ENCODE data around the gene EGLN2.
"Not testable (repeated sequence)": the region's sequence is repeated elsewhere in the genome, so short reads cannot be mapped to it uniquely, and the experiment has no call there.

EGLN2 gene

DNA sequence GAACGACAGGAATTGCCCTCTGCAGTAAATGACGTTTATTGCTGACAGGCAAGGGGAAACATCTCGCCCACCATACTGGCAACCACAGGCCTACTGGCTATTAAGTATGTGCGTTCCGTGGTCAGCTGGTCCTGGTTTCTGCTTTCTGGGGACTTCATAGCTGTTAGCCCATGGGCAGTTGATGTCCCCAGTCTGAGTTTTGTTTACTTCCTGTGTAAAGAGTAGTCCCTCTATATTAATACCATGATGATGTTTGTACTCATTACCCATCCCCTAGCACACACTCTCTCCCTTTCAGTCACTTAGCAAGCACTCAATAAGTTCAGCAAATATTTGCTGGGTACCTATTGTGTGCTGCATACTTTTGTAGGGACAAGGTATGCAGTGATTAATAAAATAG, 30.1 kb upstream of the EGLN2 start:
- Histone ChIP-seq H3K4me3 (ENCODE audit: severe bottlenecking) (no peak overlapping the region), H3K9me3 (ENCODE audit: severe bottlenecking) (no peaks in the 10 kb centered on the region), H3K27me3 (ENCODE audit: insufficient read depth, poor library complexity, severe bottlenecking) (no peaks in the 10 kb centered on the region), H3K36me3 (ENCODE audit: low read depth) (peaks cover 23% of the 10 kb centered on the region), H3K27ac (ENCODE audit: poor library complexity, severe bottlenecking) (no peak overlapping the region), H3K4me1 (ENCODE audit: insufficient read depth, poor library complexity, severe bottlenecking) (no peaks in the 10 kb centered on the region)
- ATAC-seq (ENCODE audit: low read depth) = no peak; the same call in 2 of the 3 replicates
- no peak for DNase-seq (ENCODE audit: low spot score)
- TF ChIP-seq, protein P1, sequence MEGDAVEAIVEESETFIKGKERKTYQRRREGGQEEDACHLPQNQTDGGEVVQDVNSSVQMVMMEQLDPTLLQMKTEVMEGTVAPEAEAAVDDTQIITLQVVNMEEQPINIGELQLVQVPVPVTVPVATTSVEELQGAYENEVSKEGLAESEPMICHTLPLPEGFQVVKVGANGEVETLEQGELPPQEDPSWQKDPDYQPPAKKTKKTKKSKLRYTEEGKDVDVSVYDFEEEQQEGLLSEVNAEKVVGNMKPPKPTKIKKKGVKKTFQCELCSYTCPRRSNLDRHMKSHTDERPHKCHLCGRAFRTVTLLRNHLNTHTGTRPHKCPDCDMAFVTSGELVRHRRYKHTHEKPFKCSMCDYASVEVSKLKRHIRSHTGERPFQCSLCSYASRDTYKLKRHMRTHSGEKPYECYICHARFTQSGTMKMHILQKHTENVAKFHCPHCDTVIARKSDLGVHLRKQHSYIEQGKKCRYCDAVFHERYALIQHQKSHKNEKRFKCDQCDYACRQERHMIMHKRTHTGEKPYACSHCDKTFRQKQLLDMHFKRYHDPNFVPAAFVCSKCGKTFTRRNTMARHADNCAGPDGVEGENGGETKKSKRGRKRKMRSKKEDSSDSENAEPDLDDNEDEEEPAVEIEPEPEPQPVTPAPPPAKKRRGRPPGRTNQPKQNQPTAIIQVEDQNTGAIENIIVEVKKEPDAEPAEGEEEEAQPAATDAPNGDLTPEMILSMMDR (IDR thresholded peaks at IDR 0.05; ENCODE audit: poor library complexity, severe bottlenecking) = no peak

DNA sequence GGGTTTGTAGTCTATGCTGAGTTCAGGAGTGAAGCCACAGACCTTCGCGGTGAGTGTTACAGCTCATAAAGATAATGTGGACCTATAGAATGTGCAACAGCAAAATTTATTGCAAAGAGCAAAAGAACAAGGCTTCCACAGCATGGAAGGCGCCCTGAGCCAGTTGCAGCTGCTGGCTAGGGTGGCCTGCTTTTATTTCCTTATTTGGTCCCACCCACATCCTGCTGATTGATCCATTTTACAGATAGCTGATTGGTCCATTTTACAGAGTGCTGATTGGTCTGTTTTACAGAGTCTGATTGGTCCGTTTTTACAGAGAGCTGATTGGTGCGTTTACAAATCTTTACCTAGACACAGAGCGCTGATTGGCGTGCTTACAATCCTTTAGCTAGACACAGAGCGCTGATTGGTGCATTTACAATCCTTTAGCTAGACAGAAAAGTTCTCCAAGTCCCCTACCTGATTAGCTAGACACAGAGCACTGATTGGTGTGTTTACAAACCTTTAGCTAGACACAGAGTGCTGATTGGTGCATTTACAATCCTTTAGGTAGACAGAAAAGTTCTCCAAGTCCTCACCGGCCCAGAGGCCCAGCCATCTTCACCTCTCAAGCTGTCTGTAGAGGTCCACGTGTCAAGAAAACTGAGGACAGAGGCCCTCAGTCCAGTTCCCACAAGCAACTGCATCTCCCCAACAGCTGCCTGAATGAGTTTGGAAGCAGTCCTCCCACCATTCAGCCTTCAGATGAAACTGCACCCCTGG, 27.7 kb upstream of the EGLN2 start:
- not testable (repeated sequence) for H3K4me3 ChIP-seq (ENCODE audit: severe bottlenecking); H3K27ac ChIP-seq (ENCODE audit: poor library complexity, severe bottlenecking); DNase-seq (ENCODE audit: low spot score); H3K36me3 ChIP-seq (ENCODE audit: low read depth); H3K27me3 ChIP-seq (ENCODE audit: insufficient read depth, poor library complexity, severe bottlenecking); ATAC-seq (ENCODE audit: low read depth); H3K4me1 ChIP-seq (ENCODE audit: insufficient read depth, poor library complexity, severe bottlenecking); H3K9me3 ChIP-seq (ENCODE audit: severe bottlenecking)

DNA sequence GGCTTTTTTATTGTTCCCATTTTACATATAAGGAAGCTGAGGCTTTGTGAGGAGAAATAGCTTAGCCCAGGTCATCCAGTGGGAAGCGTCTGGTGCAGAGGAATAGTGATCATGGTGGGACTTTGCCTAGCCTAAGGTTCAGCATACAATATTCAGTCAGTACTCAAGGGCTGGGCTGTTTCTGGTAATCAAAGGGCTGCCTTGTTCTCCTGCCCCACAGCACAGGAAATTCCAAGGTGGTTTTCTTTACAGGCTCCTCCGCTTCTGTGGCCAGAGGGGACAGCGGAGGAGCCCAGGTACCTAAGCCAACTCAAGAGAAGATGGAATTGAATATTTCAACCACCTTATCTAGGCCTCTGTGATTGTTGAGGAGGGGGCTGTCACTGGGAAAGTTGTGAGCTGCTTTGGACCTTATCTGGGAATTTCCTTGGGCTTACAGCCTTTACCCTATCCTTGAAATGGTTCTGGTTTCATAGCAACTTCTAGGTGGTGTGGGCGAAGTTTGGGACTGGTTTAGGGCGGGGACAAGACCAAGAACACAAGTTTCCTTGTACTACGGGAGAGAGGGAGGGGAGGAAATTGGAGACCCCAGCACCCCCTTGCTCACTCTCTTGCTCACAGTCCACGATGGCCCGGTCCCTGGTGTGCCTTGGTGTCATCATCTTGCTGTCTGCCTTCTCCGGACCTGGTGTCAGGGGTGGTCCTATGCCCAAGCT, 23.9 kb upstream of the EGLN2 start, which contains the start of gene MIA:
Gene MIA (plus strand): TSS at position 606 of the 716 bp plus-strand sequence. CDS start 22 bp downstream, at position 628.
- TF ChIP-seq, protein P1 (IDR thresholded peaks at IDR 0.05; ENCODE audit: poor library complexity, severe bottlenecking) = no peak
- Histone ChIP-seq H3K9me3 (ENCODE audit: severe bottlenecking) (no peaks in the 10 kb centered on the region), H3K27ac (ENCODE audit: poor library complexity, severe bottlenecking) (no peak within 1 kb of the TSS), H3K4me3 (ENCODE audit: severe bottlenecking) (no peak within 1 kb of the TSS), H3K27me3 (ENCODE audit: insufficient read depth, poor library complexity, severe bottlenecking) (no peaks in the 10 kb centered on the region), H3K4me1 (ENCODE audit: insufficient read depth, poor library complexity, severe bottlenecking) (no peaks in the 10 kb centered on the region), H3K36me3 (ENCODE audit: low read depth) (no peaks in the 10 kb centered on the region)
- DNase-seq (ENCODE audit: low spot score) (no peak), ATAC-seq (ENCODE audit: low read depth) (no peak)

DNA sequence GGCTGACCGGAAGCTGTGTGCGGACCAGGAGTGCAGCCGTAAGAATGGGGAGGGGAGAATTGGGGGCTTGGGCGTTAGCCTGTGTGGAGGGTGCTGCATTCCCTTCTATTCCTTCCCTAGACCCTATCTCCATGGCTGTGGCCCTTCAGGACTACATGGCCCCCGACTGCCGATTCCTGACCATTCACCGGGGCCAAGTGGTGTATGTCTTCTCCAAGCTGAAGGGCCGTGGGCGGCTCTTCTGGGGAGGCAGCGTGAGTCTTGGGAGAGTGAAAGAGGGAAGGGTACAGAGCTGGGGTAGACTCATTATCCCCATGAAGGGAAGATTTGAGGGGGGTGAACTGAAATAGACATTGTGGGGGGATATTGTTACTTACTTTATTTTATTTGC, 23.4 kb upstream of the EGLN2 start:
- Histone ChIP-seq H3K4me1 (ENCODE audit: insufficient read depth, poor library complexity, severe bottlenecking) (no peaks in the 10 kb centered on the region), H3K27me3 (ENCODE audit: insufficient read depth, poor library complexity, severe bottlenecking) (no peaks in the 10 kb centered on the region), H3K27ac (ENCODE audit: poor library complexity, severe bottlenecking) (no peak overlapping the region), H3K4me3 (ENCODE audit: severe bottlenecking) (no peak overlapping the region), H3K9me3 (ENCODE audit: severe bottlenecking) (no peaks in the 10 kb centered on the region), H3K36me3 (ENCODE audit: low read depth) (no peaks in the 10 kb centered on the region)
- TF ChIP-seq, protein P1 (IDR thresholded peaks at IDR 0.05; ENCODE audit: poor library complexity, severe bottlenecking) = no peak
- DNase-seq (ENCODE audit: low spot score) (no peak), ATAC-seq (ENCODE audit: low read depth) (no peak)

DNA sequence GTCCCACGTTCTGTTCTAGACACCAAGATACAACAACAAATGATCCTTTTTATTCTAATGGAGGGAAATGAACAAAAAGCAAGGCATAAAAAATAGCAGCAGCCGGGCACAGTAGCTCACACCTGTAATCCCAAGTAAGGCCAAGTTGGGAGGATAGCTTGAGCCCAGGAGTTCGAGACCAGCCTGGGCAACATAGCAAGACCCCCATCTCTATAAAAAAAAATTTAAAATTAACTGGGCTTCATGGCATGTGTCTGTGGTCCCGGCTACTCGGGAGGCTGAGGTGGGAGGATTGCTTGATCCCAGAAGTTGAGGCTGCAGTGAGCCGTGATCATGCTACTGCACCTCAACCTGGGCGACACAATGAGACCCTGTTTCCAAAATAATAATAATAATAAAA, 22.6 kb upstream of the EGLN2 start:
- DNase-seq (ENCODE audit: low spot score) (no peak), ATAC-seq (ENCODE audit: low read depth) (no peak)
- Histone ChIP-seq H3K36me3 (ENCODE audit: low read depth) (no peaks in the 10 kb centered on the region), H3K27me3 (ENCODE audit: insufficient read depth, poor library complexity, severe bottlenecking) (no peaks in the 10 kb centered on the region), H3K9me3 (ENCODE audit: severe bottlenecking) (no peaks in the 10 kb centered on the region), H3K4me3 (ENCODE audit: severe bottlenecking) (no peak overlapping the region), H3K4me1 (ENCODE audit: insufficient read depth, poor library complexity, severe bottlenecking) (no peaks in the 10 kb centered on the region), H3K27ac (ENCODE audit: poor library complexity, severe bottlenecking) (peak overlapping the region; percentile 88)
- TF ChIP-seq, protein P1 (IDR thresholded peaks at IDR 0.05; ENCODE audit: poor library complexity, severe bottlenecking) = no peak
